Measurements from ENCODE around the gene NAA35.

DNA sequence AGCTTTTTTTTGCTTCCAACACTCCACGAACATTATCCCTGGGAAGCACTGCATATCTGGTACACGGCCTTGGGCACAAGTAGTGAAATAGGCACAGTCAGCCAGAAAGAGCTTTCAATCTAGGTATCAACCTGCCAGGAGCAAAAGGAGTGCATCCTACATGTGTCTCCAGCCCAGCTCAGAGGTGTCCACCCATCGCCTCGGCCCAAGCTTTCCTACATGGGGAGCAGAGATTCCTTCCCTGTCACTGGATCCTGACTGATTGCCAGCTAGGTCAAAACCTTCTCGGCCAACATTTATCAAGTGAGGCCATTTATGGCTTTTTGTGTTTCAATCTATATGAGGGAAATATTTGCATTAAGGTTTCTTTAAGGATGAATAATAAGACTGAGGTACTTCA is 102.6 kb downstream of the NAA35 start:
- TF ChIP-seq CTCF (conservative IDR thresholded peaks at IDR 0.05; ENCODE audit: low read length): no peak
- TF ChIP-seq EZH2phosphoT487 (IDR thresholded peaks at IDR 0.05; ENCODE audit: borderline replicate concordance, low read depth, low read length): no peak

Measured in OCI-LY7 (cell line).